Gastroesophageal sphincter (tissue), 4 donors: ENCODE measurements around the gene PBRM1. TPM values are rescaled to one million over a fixed set of nuclear protein-coding genes. Genes with fewer than 3 reads are reported as not detected.
A peak's percentile ranks its signal among the peaks of the same experiment; 100 is the strongest.

Source experiments
- ATAC-seq: fragments of 150-250 bp; one replicate; pipeline ENCODE4 v1.9.1; 2016; ENCODE audit warnings: mild to moderate bottlenecking, moderate library complexity
- H3K27ac ChIP-seq, 4 donors: fragments of 200-600 bp; sonication (generic) in 3 of 4; 1 replicate in 3 of 4; 2 replicates in 1 of 4; pipeline ENCODE4 v1.5.1; 2016 to 2019
- H3K27me3 ChIP-seq: fragments of 200-600 bp; sonication (generic); one replicate; pipeline ENCODE4 v1.5.1; 2019
- H3K36me3 ChIP-seq, 2 donors: fragments of 200-600 bp; sonication (generic); one replicate each; pipeline ENCODE4 v1.5.1; 2019; ENCODE audit warnings: control low read depth in 1 of 2
- H3K4me1 ChIP-seq, 3 donors: fragments of 200-600 bp; sonication (generic); 1 replicate in 2 of 3; 2 replicates in 1 of 3; pipeline ENCODE4 v1.5.1; 2016 to 2019; ENCODE audit warnings: control low read depth in 2 of 3
- H3K4me3 ChIP-seq, 2 donors: fragments of 200-600 bp; sonication (generic); one replicate each; pipeline ENCODE4 v1.5.1; 2019; ENCODE audit warnings: mild to moderate bottlenecking in 1 of 2, moderate library complexity in 1 of 2
- H3K9me3 ChIP-seq, 3 donors: fragments of 200-600 bp; sonication (generic); one replicate each; pipeline ENCODE4 v1.5.1; 2017 to 2019; ENCODE audit warnings: control low read depth in 2 of 3
- CTCF ChIP-seq, 4 experiments: fragments of 200-600 bp in 2 of 4; fragments of 450-650 bp in 2 of 4; sonication (generic) in 1 of 4; IDR thresholded peaks; one replicate each; pipeline ENCODE4 v1.5.1; 2017 to 2019; ENCODE audit warnings: antibody characterized with exemption in 4 of 4, mild to moderate bottlenecking in 2 of 4, moderate library complexity in 2 of 4
- EP300 ChIP-seq: sonication (generic); formaldehyde crosslinking; IDR thresholded peaks from one replicate; pipeline ENCODE4 v1.6.1; 2017; ENCODE audit warnings: antibody characterized with exemption, mild to moderate bottlenecking
- POLR2A ChIP-seq, 2 donors: fragments of 450-650 bp; IDR thresholded peaks; one replicate each; pipeline ENCODE4 v1.6.1; 2017; ENCODE audit warnings: antibody characterized with exemption in 2 of 2, mild to moderate bottlenecking in 2 of 2, moderate library complexity in 1 of 2
- POLR2AphosphoS5 ChIP-seq: sonication (generic); formaldehyde crosslinking; IDR thresholded peaks from one replicate; pipeline ENCODE4 v1.6.1; 2017; ENCODE audit warnings: antibody characterized with exemption
- WGBS, 2 donors: methylation state at CpG; one replicate each; pipeline ENCODE4 v1.1.5; 2018; ENCODE audit warnings: low coverage in 1 of 2; 5-methylcytosine and 5-hydroxymethylcytosine counted together
- small RNA-seq, 4 donors: library from RNA; depleted of rRNA; stranded (forward); fragments of <200 nt; gene quantifications; one replicate each; pipeline ENCODE3, GENCODE V24; 2016
- total RNA-seq, 4 donors: library from RNA; depleted of rRNA; stranded (reverse); fragments of >200 nt; gene quantifications; one replicate each; pipeline ENCODE4 v1.1.0, GENCODE V29; 2016

Gene PBRM1
- total RNA-seq, 4 donors from 2014 or later = 73.9 to 105 (median 98.4) TPM

- Histone ChIP-seq H3K4me3 (no peak overlapping the region), H3K4me1 (peaks cover 0 to 35% (median under 1%) of the 10 kb centered on the region in 3 donors), H3K27ac (peak overlapping the region in 2 of 4 donors; percentile 31 to 41), H3K9me3 (no peaks in the 10 kb centered on the region), H3K36me3 (peaks cover 0 to 12% of the 10 kb centered on the region in 2 donors), H3K27me3 (no peaks in the 10 kb centered on the region)
- TF ChIP-seq EP300 = no peak
- TF ChIP-seq POLR2AphosphoS5 = no peak
- TF ChIP-seq CTCF (IDR thresholded peaks at IDR 0.05) = no peak
- no peak for TF ChIP-seq POLR2A (IDR thresholded peaks at IDR 0.05)
- peak; percentile 37 for ATAC-seq
- WGBS, 2 donors = 92% methylated on average over 4 of the region's 24 CpGs; no CpG with 5 or more reads in 1 of the 2 donors
These were observed 187.3 kb downstream of the PBRM1 start for GRCh38 chr3:52498137-52499054.

- H3K9me3 ChIP-seq = no peaks in the 10 kb centered on the region
- peak in 1 of 2 donors; percentile 10 for TF ChIP-seq POLR2A (IDR thresholded peaks at IDR 0.05)
- peak; percentile 53 for TF ChIP-seq POLR2AphosphoS5
- no peak for TF ChIP-seq CTCF (IDR thresholded peaks at IDR 0.05)
- ATAC-seq = peak; percentile 52
- peaks cover 0 to 59% (median 6%) of the 10 kb centered on the region in 3 donors for H3K4me1 ChIP-seq
- peak overlapping the region; percentile 13 to 46 for H3K4me3 ChIP-seq
- peak overlapping the region in 3 of 4 donors; percentile 69 to 78 (median 76) for H3K27ac ChIP-seq
- peaks cover 0 to 30% of the 10 kb centered on the region in 2 donors for H3K36me3 ChIP-seq
- WGBS, 2 donors = no CpG with 5 or more reads among the region's 16 CpGs
- H3K27me3 ChIP-seq = no peaks in the 10 kb centered on the region
These were observed 189.7 kb downstream of the PBRM1 start for GRCh38 chr3:52495777-52496602.

Small RNA genes lying within 50 kb of the gene (small RNA-seq; reads per million reads assigned to genes)
- 0 reads per million in 4 donors for gene AC006254.2
- gene RF00569 = 2,766 to 5,607 (median 3,544) reads per million in 4 donors
- 0 reads per million in 4 donors for gene RF01183
- 0 reads per million in 4 donors for gene RNU6-856P
- 0 reads per million in 4 donors for gene RNU6ATAC16P
- 0 reads per million in 4 donors for gene SNORD19
- gene SNORD19B = 0 reads per million in 4 donors
- gene SNORD69 = 3,436 to 5,438 (median 3,987) reads per million in 4 donors

Other genes with a start within 250 kb of the PBRM1 start
- gene SEMA3G, start 240.8 kb downstream of the PBRM1 start, total RNA-seq = 10 to 100 TPM in 2 of 4 donors, 1 to 10 TPM in 2; 6.7 to 33.9 (median 20.3) TPM
- gene TNNC1, start 231.9 kb downstream of the PBRM1 start, total RNA-seq = 1 to 10 TPM in 3 of 4 donors, not detected in 1; 1.9 to 4.6 (median 2.4) TPM
- 10 to 100 TPM; 56.7 to 95.9 (median 78.9) TPM for gene NISCH, start 230.3 kb downstream of the PBRM1 start, total RNA-seq
- gene STAB1, start 190.6 kb downstream of the PBRM1 start, total RNA-seq = 100 to 1,000 TPM in 2 of 4 donors, 10 to 100 TPM in 2; 76.2 to 167 (median 95.8) TPM
- gene NT5DC2, start 152.1 kb downstream of the PBRM1 start, total RNA-seq = 10 to 100 TPM; 21.7 to 69.5 (median 34.7) TPM
- 10 to 100 TPM in 2 of 4 donors, 1 to 10 TPM in 2; 1.9 to 47.5 (median 18.7) TPM for gene UQCC5, start 149.3 kb downstream of the PBRM1 start, total RNA-seq
- gene GNL3, start 119 bp upstream of the PBRM1 start, total RNA-seq = 10 to 100 TPM; 36.4 to 83.7 (median 51.7) TPM
- 10 to 100 TPM; 36.9 to 57.7 (median 48.6) TPM for gene GLT8D1, start 19.9 kb upstream of the PBRM1 start, total RNA-seq
- gene SPCS1, start 20.2 kb upstream of the PBRM1 start, total RNA-seq = 100 to 1,000 TPM in 1 of 4 donors, 10 to 100 TPM in 3; 66.5 to 159 (median 88.2) TPM
- gene NEK4, start 85.0 kb upstream of the PBRM1 start, total RNA-seq = 10 to 100 TPM; 22.1 to 29.5 (median 22.7) TPM
- not detected for gene ITIH1, start 91.7 kb upstream of the PBRM1 start, total RNA-seq
- 1 to 10 TPM in 1 of 4 donors, under 1 TPM in 2, not detected in 1; 0.27 to 9.7 (median 0.89) TPM for gene ITIH3, start 108.9 kb upstream of the PBRM1 start, total RNA-seq
- 1 to 10 TPM; 1.2 to 7.0 (median 3.4) TPM for gene ITIH4, start 144.8 kb upstream of the PBRM1 start, total RNA-seq
- gene MUSTN1, start 149.1 kb upstream of the PBRM1 start, total RNA-seq = 10 to 100 TPM in 3 of 4 donors, 1 to 10 TPM in 1; 8.6 to 20.9 (median 16.6) TPM
- 10 to 100 TPM; 14.6 to 30.2 (median 20.5) TPM for gene STIMATE, start 211.6 kb upstream of the PBRM1 start, total RNA-seq